ENCODE results near the gene FBXW8. TPM values are rescaled to one million over a fixed set of nuclear protein-coding genes. Genes with fewer than 3 reads are reported as not detected.

FBXW8 gene
- total and polyA plus RNA-seq, 2 donors (not counting 1 experiment from before 2014, with no cell fraction given): 12.1 to 23.5 TPM

GRCh38 chr12:117007577-117007976 lies 96.8 kb downstream of the FBXW8 start:
- no peak for ATAC-seq (ENCODE audit: low read depth)
- no peak overlapping the region for H3K9ac ChIP-seq (ENCODE audit: low read length)
- ChIA-PET CTCF (no interaction called here), POLR2A (no interaction called here)
- H3K27me3 ChIP-seq (replicated peaks in 1 of 4; ENCODE audit: control extremely low read depth in 1 of 4, control insufficient read depth in 3 of 4, insufficient read depth in 4 of 4, low read length in 3 of 4): no peaks in the 10 kb centered on the region
- H3K4me2 ChIP-seq (replicated peaks; ENCODE audit: low read depth, low read length, poor library complexity, severe bottlenecking): no peak overlapping the region
- no peak for DNase-seq
- H3K4me1 ChIP-seq (ENCODE audit: control insufficient read depth in 2 of 2, insufficient read depth in 2 of 2, low read length in 2 of 2): no peaks in the 10 kb centered on the region
- no peaks in the 10 kb centered on the region for H4K20me1 ChIP-seq (ENCODE audit: control insufficient read depth, insufficient read depth, low read length, poor library complexity, severe bottlenecking)
- H3K36me3 ChIP-seq (replicated peaks in 1 of 2; ENCODE audit: control extremely low read depth in 1 of 2, control insufficient read depth in 1 of 2, extremely low read depth in 1 of 2, insufficient read depth in 2 of 2, low read length in 1 of 2): peaks cover 12 to 47% of the 10 kb centered on the region in 2 experiments
- Mint-ChIP-seq H3K9me3 (ENCODE audit: insufficient read depth) (no peaks in the 10 kb centered on the region), H3K27me3 (no peaks in the 10 kb centered on the region), H3K4me1 (peaks cover 4% of the 10 kb centered on the region), H3K27ac (no peak overlapping the region), H3K4me3 (no peak overlapping the region)
- H3K27ac ChIP-seq (ENCODE audit: low read length in 2 of 2): no peak overlapping the region
- intact Hi-C loops (cut with micrococcal nuclease): no loop called here
- WGBS (ENCODE audit: insufficient coverage): 92% methylated on average over 4 of the region's 8 CpGs
- TF ChIP-seq CTCF (IDR thresholded peaks at IDR 0.05): no peak
- TF ChIP-seq EZH2 (IDR thresholded peaks at IDR 0.05; ENCODE audit: borderline replicate concordance, insufficient read depth, low read depth, low read length, poor library complexity, severe bottlenecking): no peak
- no peak overlapping the region for H3K4me3 ChIP-seq (ENCODE audit: control extremely low read depth in 1 of 5, extremely low read depth in 1 of 5, insufficient read depth in 1 of 5, low read depth in 2 of 5, low read length in 4 of 5)
- no peak overlapping the region for H2AFZ ChIP-seq (ENCODE audit: insufficient read depth, low read depth, low read length, poor library complexity, severe bottlenecking)
- H3K79me2 ChIP-seq (ENCODE audit: control insufficient read depth, insufficient read depth, low read length): no peaks in the 10 kb centered on the region
- peaks cover 0 to 1% (median 0%) of the 10 kb centered on the region in 3 donors for H3K9me3 ChIP-seq (ENCODE audit: control extremely low read depth in 1 of 3, control insufficient read depth in 2 of 3, insufficient read depth in 1 of 3, low read length in 2 of 3)

- no peaks in the 10 kb centered on the region for H3K27me3 Mint-ChIP-seq
- ATAC-seq (ENCODE audit: low read depth): no peak
- no peak for TF ChIP-seq EZH2 (IDR thresholded peaks at IDR 0.05; ENCODE audit: borderline replicate concordance, insufficient read depth, low read depth, low read length, poor library complexity, severe bottlenecking)
- no peak for TF ChIP-seq CTCF (IDR thresholded peaks at IDR 0.05)
- Histone ChIP-seq H3K4me1 (ENCODE audit: control insufficient read depth in 2 of 2, insufficient read depth in 2 of 2, low read length in 2 of 2) (no peaks in the 10 kb centered on the region), H3K4me3 (ENCODE audit: control extremely low read depth in 1 of 5, extremely low read depth in 1 of 5, insufficient read depth in 1 of 5, low read depth in 2 of 5, low read length in 4 of 5) (no peak overlapping the region), H3K9ac (ENCODE audit: low read length) (no peak overlapping the region), H3K9me3 (ENCODE audit: control extremely low read depth in 1 of 3, control insufficient read depth in 2 of 3, insufficient read depth in 1 of 3, low read length in 2 of 3) (peaks cover 4 to 6% (median 4%) of the 10 kb centered on the region in 3 donors), H3K79me2 (ENCODE audit: control insufficient read depth, insufficient read depth, low read length) (no peaks in the 10 kb centered on the region), H2AFZ (ENCODE audit: insufficient read depth, low read depth, low read length, poor library complexity, severe bottlenecking) (no peak overlapping the region), H3K27me3 (replicated peaks in 1 of 4; ENCODE audit: control extremely low read depth in 1 of 4, control insufficient read depth in 3 of 4, insufficient read depth in 4 of 4, low read length in 3 of 4) (no peaks in the 10 kb centered on the region), H3K36me3 (replicated peaks in 1 of 2; ENCODE audit: control extremely low read depth in 1 of 2, control insufficient read depth in 1 of 2, extremely low read depth in 1 of 2, insufficient read depth in 2 of 2, low read length in 1 of 2) (peaks cover 12 to 47% of the 10 kb centered on the region in 2 experiments), H3K27ac (ENCODE audit: low read length in 2 of 2) (no peak overlapping the region), H3K4me2 (replicated peaks; ENCODE audit: low read depth, low read length, poor library complexity, severe bottlenecking) (no peak overlapping the region), H4K20me1 (ENCODE audit: control insufficient read depth, insufficient read depth, low read length, poor library complexity, severe bottlenecking) (no peaks in the 10 kb centered on the region)
- H3K27ac Mint-ChIP-seq: no peak overlapping the region
- 100% methylated on average over 7 of the region's 8 CpGs for WGBS (ENCODE audit: insufficient coverage)
- ChIA-PET CTCF (no interaction called here), POLR2A (no interaction called here)
- intact Hi-C loops (cut with micrococcal nuclease): no loop called here
- no peaks in the 10 kb centered on the region for H3K9me3 Mint-ChIP-seq (ENCODE audit: insufficient read depth)
- H3K4me3 Mint-ChIP-seq: no peak overlapping the region
- no peak for DNase-seq
- H3K4me1 Mint-ChIP-seq: peaks cover 4% of the 10 kb centered on the region
Measured at GRCh38 chr12:117009759-117010158, 99.0 kb downstream of the FBXW8 start.
